IPS DF 4.7 (cell line): ENCODE measurements around the gene CENPU.
A peak's percentile ranks its signal among the peaks of the same experiment; 100 is the strongest.

Experiments used
- DNase-seq: peaks from one replicate; pipeline ENCODE4 v3.0.0-alpha.2; 2013; ENCODE audit warnings: low spot score; ENCODE audit errors: extremely low read depth

The CENPU gene

GRCh38 chr4:184713887-184714286 is 20.0 kb downstream of the CENPU start:
- DNase-seq = no peak

GRCh38 chr4:184712322-184712721 is 21.6 kb downstream of the CENPU start:
- no peak for DNase-seq

DNA sequence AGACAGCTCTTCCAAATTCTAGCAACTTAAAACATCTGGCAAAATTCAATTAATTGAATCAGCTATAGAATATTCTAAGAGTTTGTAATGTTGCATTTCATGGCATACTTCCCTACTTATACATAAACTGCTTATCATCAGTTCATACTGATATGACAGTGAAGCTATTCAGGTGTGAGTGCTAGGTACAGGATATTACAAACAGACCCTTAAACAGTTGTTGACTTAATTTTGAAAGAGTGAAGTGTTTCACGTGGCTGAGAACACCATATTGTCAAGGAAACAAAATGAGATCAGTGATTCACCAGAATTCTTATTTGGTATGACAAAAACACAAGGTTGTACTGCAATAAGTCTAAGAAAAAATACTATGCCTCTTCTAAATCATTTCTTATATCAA is 27.4 kb downstream of the CENPU start:
- no peak for DNase-seq

- no peak for DNase-seq
These were observed 28.2 kb downstream of the CENPU start for GRCh38 chr4:184705692-184706091.

DNA sequence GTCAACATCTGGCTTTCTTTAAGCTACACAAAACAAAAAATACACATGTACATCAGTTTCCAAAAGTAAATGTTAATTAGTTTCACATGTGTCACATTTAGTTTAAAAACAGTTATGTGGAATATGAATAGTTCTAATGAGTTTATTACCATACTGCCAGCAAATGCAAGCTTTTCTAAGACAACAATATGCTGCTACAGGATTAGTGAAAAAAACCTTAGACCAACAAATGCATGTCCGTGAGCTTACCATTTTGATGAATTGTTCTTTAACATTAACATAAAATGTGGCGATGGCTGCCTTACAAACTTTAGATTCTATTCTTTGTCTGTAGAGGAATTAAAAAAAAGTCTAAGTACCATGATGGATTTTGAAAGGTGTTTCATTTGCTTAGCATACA is 31.8 kb downstream of the CENPU start:
- DNase-seq = no peak

GRCh38 chr4:184699941-184700340 is 34.0 kb downstream of the CENPU start:
- no peak for DNase-seq

GRCh38 chr4:184697956-184698355 is 35.9 kb downstream of the CENPU start:
- DNase-seq = no peak

DNA sequence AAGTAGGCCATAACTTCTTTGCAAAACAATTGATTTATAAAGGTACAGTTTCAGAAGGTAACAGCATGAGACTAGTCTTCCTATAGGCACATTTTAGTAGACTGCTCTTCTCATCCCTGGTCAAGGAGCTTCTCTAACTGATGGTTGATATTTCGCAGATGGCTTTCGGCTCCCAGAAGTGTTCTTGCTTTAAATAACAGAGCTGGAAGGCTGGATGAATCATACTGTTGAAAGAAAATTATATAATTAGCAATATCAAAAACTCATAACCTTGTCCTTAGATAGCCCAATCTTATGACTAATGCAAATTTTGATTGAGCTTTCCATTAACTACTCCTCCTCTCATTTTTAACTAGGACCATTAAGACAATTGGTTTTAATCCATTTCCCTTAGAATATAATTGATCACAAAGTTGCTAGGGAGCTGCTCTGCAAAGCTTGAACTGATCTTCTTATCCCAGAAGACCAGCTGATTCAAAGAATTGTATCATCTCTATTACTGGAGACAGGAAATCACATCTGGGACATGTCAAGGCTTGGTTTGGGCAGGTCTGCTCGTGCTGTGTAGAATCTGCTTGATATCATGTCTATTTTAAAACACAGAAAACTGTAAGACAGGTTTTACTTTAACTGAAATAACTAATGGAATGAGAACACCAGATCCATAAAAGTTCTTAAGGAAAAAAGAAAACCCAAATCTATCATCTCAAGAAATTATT is 38.6 kb downstream of the CENPU start:
- no peak for DNase-seq

- no peak for DNase-seq
These were observed 39.4 kb downstream of the CENPU start for GRCh38 chr4:184694412-184694956.

DNA sequence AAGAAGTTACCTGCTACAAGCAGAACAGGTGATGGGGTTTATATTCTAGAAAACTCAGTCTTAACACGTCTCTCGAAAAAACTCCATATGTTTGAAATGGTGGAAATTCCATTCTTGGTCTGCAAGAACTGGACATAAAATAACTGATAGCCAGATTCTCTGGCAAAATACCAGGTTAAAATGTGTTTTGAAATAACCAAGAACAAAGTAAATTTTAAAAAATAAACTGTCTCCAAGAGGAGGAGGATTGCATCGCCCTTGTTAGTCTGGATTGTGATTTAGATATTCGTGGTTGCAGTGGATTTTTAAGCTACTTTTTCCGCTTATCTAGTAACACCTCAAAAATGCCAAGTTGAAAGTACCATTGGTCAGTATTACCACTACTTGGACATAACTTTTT is 40.8 kb downstream of the CENPU start:
- no peak for DNase-seq

DNA sequence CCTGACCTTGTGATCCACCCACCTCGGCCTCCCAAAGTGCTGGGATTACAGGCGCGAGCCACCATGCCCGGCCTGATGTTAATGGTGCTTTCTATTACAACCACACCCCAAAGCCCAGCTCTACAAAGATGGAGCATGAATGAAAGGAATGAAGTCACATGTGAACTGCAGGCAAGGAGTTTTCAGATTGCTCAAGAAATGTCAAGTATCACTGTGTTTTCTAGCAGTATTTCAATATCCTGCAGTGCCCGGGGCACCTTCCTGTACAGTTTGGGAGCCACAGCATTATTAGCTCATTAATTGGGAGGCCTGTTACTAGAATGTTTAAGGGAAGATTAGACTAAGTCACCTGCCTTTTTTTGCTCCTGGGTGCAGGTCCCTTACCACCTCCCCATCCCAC is 44.2 kb downstream of the CENPU start:
- no peak for DNase-seq

GRCh38 chr4:184688447-184688846 is 45.4 kb downstream of the CENPU start:
- peak; percentile 58 for DNase-seq

- no peak for DNase-seq
These were observed 45.9 kb downstream of the CENPU start for GRCh38 chr4:184688005-184688404.

DNA sequence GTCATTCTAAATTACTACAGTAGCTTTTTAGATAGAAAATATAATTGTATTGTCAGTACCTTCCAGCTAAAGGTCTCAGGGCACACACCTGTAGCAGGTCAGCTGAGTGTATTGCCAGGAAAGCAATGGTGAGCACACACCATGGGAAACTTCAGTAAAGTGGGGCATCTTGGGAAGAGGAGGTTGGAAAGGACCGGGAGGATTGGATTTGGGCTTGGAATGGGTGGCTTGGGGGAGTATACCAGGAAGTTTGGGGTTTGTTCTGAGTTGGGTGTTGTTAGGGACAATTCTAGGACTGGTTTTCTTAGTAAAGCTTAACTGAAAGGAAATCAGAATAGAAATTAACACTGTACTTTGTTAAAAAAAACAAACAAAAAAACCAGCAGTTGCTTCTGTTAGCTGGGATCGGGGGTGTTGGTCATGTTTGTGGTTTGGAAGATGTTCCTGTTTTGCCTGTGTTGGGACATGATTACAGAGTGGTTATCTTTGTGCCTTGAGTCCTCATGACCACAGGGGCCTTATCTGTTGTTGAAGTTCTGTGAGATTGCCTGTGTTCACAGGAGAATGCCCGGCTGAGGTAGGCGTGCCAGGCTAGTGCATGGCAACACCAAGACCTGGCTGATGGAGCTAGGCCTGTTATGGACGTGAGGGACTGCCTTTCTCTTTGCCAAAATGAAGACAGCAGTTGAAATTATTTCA is 49.3 kb downstream of the CENPU start:
- no peak for DNase-seq

DNA sequence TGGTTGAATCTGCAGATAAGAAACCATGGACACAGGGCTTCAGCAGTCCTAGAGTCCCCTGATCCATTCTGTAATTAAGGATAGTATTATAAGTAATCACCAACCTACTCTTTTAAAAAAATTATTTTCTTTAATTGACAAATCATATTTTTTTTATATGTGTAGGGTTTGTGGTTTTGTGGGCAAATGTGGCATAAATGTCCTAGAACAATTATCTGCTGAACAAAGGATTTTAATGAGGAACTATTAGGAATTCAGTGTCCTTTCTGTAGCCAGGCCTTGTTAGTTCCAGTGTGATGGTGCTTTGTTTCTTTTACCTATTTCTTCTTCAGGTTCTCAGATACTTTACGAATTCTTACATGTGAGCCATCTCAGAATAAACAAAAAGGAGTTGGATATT is 52.0 kb downstream of the CENPU start:
- DNase-seq = no peak

DNA sequence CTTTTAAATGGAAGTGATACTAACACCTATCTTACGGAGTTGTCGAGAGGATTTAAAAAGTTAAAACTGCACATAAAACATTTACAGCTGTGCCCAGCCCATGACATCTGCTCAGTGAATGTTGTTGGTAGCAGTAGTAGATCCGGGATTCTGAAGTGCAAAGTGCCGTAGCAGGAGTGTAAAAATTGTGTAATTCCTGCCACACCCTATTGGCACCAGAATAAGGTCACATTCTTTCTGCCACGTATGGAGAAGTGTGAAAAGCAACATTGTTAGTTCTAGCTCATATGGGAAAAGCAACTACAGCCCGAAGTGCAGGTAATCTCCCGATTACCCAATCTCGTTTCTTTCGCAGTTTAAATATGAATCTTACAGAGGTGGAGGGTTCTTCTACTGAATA is 53.2 kb downstream of the CENPU start:
- DNase-seq = no peak

- no peak for DNase-seq
These were observed 57.9 kb downstream of the CENPU start for GRCh38 chr4:184675821-184676492.

DNA sequence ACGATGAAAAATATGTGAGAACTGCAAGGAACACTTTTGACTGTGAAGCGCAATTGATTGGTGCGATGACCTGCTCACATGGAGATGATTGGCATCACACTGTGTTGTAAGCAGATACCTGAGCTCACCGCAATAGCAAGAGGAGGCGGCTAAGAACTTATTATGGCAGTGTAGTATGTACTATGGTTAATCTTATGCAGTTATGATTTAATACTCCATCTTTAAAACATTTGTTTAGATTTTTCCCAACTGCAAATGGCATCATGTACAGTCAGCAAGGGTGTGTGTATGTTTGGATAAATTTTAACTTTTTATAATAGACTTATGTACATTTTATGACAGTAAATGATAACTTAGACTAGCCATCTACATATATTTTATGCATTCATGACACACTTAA is 58.9 kb downstream of the CENPU start:
- DNase-seq = no peak

DNA sequence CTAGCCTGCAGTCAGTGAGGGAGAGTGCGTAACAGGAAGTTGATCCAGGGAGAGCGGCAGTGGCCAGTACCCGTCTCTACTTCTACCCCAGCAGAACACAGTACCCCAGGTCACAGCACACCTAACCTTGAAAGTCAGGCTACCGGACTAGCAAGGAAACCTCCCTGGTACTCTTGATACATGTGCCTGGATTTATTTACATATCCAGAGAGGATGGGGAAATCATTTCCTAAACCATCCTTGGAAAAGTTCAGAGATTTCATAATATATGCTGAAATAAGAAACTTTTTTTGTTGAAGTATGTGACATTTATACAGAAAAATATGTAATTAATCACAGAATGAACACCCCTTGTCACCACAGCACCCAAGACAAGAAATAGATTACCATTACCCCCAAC is 59.9 kb downstream of the CENPU start:
- DNase-seq = no peak

GRCh38 chr4:184672741-184673140 is 61.2 kb downstream of the CENPU start:
- no peak for DNase-seq

GRCh38 chr4:184671101-184671500 is 62.8 kb downstream of the CENPU start:
- no peak for DNase-seq

DNA sequence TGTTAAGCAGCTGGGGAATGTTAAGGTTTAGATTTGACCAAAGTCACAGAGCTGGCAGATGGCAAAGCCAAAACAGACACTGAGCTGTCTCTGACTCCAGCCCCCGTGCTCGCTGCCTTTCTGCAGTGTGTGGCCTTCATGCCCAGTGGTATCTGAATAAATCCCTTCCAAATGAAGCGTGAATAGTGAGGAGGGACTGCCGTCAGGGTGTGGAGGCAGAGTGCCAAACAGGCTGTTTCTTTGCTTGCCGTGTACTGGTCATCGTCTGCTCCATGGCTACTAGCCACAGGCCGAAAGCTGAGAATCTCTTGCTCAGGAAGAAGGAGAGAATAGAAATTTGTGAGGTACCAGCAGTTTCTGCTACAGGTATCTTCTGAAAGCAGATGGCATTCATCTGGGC is 64.6 kb downstream of the CENPU start:
- DNase-seq = no peak
